HG03139 (cell line): ENCODE measurements around the gene TNIP3.
A peak's percentile ranks its signal among the peaks of the same experiment; 100 is the strongest.

Source experiments
- ATAC-seq: cut with Tn5 transposase; IDR thresholded peaks from one replicate; pipeline ENCODE4 v1.9.1; 2021; ENCODE audit not compliant: unreplicated experiment

TNIP3 gene

GRCh38 chr4:121140716-121141460 is 23.2 kb downstream of the TNIP3 start:
- ATAC-seq, result no peak

- ATAC-seq, result peak; percentile 61
These were observed 24.4 kb downstream of the TNIP3 start for GRCh38 chr4:121139533-121140222.

- no peak for ATAC-seq
These were observed 25.9 kb downstream of the TNIP3 start for GRCh38 chr4:121138039-121138825.

GRCh38 chr4:121130326-121130660 is 33.8 kb downstream of the TNIP3 start:
- ATAC-seq, result no peak

- no peak for ATAC-seq
These were observed 34.4 kb downstream of the TNIP3 start for GRCh38 chr4:121129606-121130325.

GRCh38 chr4:121127100-121127499 is 37.0 kb downstream of the TNIP3 start:
- no peak for ATAC-seq

GRCh38 chr4:121126449-121127006 is 37.6 kb downstream of the TNIP3 start:
- ATAC-seq, result no peak

- no peak for ATAC-seq
These were observed 38.6 kb downstream of the TNIP3 start for GRCh38 chr4:121125498-121125885.

- no peak for ATAC-seq
These were observed 41.5 kb downstream of the TNIP3 start for GRCh38 chr4:121122661-121123060.

- no peak for ATAC-seq
These were observed 44.4 kb downstream of the TNIP3 start for GRCh38 chr4:121119715-121120114.

- no peak for ATAC-seq
These were observed 45.8 kb downstream of the TNIP3 start for GRCh38 chr4:121118344-121118743.

GRCh38 chr4:121114756-121115155 is 49.4 kb downstream of the TNIP3 start:
- no peak for ATAC-seq

GRCh38 chr4:121112530-121112929 is 51.6 kb downstream of the TNIP3 start:
- ATAC-seq, result no peak

- ATAC-seq, result no peak
These were observed 55.6 kb downstream of the TNIP3 start for GRCh38 chr4:121108557-121108956.

GRCh38 chr4:121107507-121107906 is 56.6 kb downstream of the TNIP3 start:
- no peak for ATAC-seq

GRCh38 chr4:121100093-121100775 is 63.9 kb downstream of the TNIP3 start:
- ATAC-seq, result no peak

GRCh38 chr4:121098266-121098665 is 65.9 kb downstream of the TNIP3 start:
- no peak for ATAC-seq

GRCh38 chr4:121096629-121097028 is 67.5 kb downstream of the TNIP3 start:
- ATAC-seq, result no peak

GRCh38 chr4:121096191-121096590 is 67.9 kb downstream of the TNIP3 start:
- no peak for ATAC-seq

- no peak for ATAC-seq
These were observed 69.7 kb downstream of the TNIP3 start for GRCh38 chr4:121094297-121094966.
